ENCODE measurements around the gene MRPS9. TPM values are rescaled to one million over a fixed set of nuclear protein-coding genes. Genes with fewer than 3 reads are reported as not detected.

Gene MRPS9
- total RNA-seq, 1 donor: 17.7 TPM

- H3K36me3 ChIP-seq (ENCODE audit: insufficient read depth, low read length): no peaks in the 10 kb centered on the region
- no peaks in the 10 kb centered on the region for H3K79me2 ChIP-seq (ENCODE audit: insufficient read depth, low read length)
- peaks cover 3% of the 10 kb centered on the region for H4K20me1 ChIP-seq (ENCODE audit: insufficient read depth, low read length)
- peaks cover 2% of the 10 kb centered on the region for H3K4me1 ChIP-seq (ENCODE audit: insufficient read depth, low read length)
- no peak overlapping the region for H3K27ac ChIP-seq (ENCODE audit: low read depth, low read length)
- peak; percentile 83 for DNase-seq (ENCODE audit: insufficient read length, low spot score, missing footprints)
- no peak for TF ChIP-seq CTCF (IDR thresholded peaks at IDR 0.05; ENCODE audit: extremely low read depth, low read depth, low read length)
- H3K9me3 ChIP-seq (ENCODE audit: low read depth, low read length): no peaks in the 10 kb centered on the region
- H2AFZ ChIP-seq (ENCODE audit: low read length): no peak overlapping the region
- H3K4me2 ChIP-seq (ENCODE audit: insufficient read depth, low read length): no peak overlapping the region
- H3K4me3 ChIP-seq (ENCODE audit: insufficient read depth, low read length): no peak overlapping the region
- H3K27me3 ChIP-seq (ENCODE audit: insufficient read depth, low read length): peaks cover 39% of the 10 kb centered on the region
These were observed 106.5 kb downstream of the MRPS9 start for GRCh38 chr2:105144152-105144940.

- no peak overlapping the region for H3K4me3 ChIP-seq (ENCODE audit: insufficient read depth, low read length)
- peaks cover 3% of the 10 kb centered on the region for H4K20me1 ChIP-seq (ENCODE audit: insufficient read depth, low read length)
- H3K27ac ChIP-seq (ENCODE audit: low read depth, low read length): no peak overlapping the region
- H3K4me2 ChIP-seq (ENCODE audit: insufficient read depth, low read length): no peak overlapping the region
- no peak for DNase-seq (ENCODE audit: insufficient read length, low spot score, missing footprints)
- H3K79me2 ChIP-seq (ENCODE audit: insufficient read depth, low read length): no peaks in the 10 kb centered on the region
- no peaks in the 10 kb centered on the region for H3K36me3 ChIP-seq (ENCODE audit: insufficient read depth, low read length)
- no peak overlapping the region for H2AFZ ChIP-seq (ENCODE audit: low read length)
- H3K4me1 ChIP-seq (ENCODE audit: insufficient read depth, low read length): no peaks in the 10 kb centered on the region
- H3K27me3 ChIP-seq (ENCODE audit: insufficient read depth, low read length): peaks cover 39% of the 10 kb centered on the region
- H3K9me3 ChIP-seq (ENCODE audit: low read depth, low read length): no peaks in the 10 kb centered on the region
- no peak for TF ChIP-seq CTCF (IDR thresholded peaks at IDR 0.05; ENCODE audit: extremely low read depth, low read depth, low read length)
These were observed 107.1 kb downstream of the MRPS9 start for GRCh38 chr2:105144941-105145300.

- Histone ChIP-seq H3K36me3 (ENCODE audit: insufficient read depth, low read length) (no peaks in the 10 kb centered on the region), H3K4me2 (ENCODE audit: insufficient read depth, low read length) (no peak overlapping the region), H2AFZ (ENCODE audit: low read length) (no peak overlapping the region), H3K27me3 (ENCODE audit: insufficient read depth, low read length) (peaks cover 22% of the 10 kb centered on the region), H3K9me3 (ENCODE audit: low read depth, low read length) (no peaks in the 10 kb centered on the region), H3K27ac (ENCODE audit: low read depth, low read length) (no peak overlapping the region), H3K79me2 (ENCODE audit: insufficient read depth, low read length) (no peaks in the 10 kb centered on the region), H3K4me3 (ENCODE audit: insufficient read depth, low read length) (no peak overlapping the region), H3K4me1 (ENCODE audit: insufficient read depth, low read length) (no peaks in the 10 kb centered on the region), H4K20me1 (ENCODE audit: insufficient read depth, low read length) (peaks cover 3% of the 10 kb centered on the region)
- no peak for DNase-seq (ENCODE audit: insufficient read length, low spot score, missing footprints)
- TF ChIP-seq CTCF (IDR thresholded peaks at IDR 0.05; ENCODE audit: extremely low read depth, low read depth, low read length): no peak
These were observed 111.4 kb downstream of the MRPS9 start for GRCh38 chr2:105149272-105149671.

Other genes starting within 250 kb of the MRPS9 start
- gene POU3F3, start 184.0 kb upstream of the MRPS9 start, total RNA-seq: under 0.01 TPM in 1 of 2 replicates, not detected in the other
- not detected in 2 replicates for gene GPR45, start 203.7 kb downstream of the MRPS9 start, total RNA-seq

All from osteoblast (primary cell).